GM18867 (cell line): ENCODE results near the gene ZNF521.

Experiments used
- ATAC-seq: cut with Tn5 transposase; IDR thresholded peaks from one replicate; pipeline ENCODE4 v1.9.1; 2021; ENCODE audit warnings: mild to moderate bottlenecking, moderate library complexity; ENCODE audit not compliant: unreplicated experiment

The ZNF521 gene

DNA sequence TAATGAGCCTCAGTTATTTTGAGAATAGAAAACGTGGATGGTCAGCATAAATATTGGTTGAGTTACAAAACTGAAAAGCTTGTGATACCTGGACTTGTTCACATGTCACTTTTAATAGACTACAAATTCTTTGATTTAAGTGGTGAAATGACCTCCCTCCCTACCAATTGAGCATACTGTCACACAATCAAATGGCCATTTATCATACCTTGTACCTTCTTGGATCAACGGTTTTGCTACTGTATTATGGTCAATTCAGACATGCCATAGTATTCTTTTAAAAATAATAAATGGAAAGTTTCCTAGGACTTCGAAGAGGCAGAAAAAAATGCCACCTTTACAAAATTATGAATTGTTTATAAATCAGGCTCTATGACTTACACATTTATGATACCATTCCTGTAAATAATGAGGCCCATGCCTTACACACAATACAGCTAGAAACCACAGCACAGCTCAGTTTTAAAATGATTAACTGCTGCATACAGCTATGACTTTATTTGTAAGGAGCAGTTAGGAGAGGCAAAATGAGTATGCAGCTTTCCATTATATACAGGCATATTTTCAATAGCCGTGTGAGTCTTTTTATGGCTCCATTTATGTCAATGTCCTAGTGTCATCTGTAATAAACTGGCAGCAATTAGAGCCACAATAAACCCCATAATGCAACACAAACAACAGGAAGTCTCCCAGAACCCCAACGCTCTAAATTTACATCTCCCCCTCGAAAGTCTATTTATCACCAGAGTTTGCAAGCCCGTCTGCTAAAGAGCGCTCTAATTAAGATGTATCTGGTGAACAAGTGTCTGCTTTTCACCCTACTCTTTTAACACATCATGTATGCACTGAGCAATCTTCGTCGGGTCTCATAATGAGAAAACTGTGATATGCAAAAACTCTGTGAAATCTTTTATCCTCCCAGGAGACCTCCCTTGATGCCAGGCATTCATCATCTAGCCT lies 176.1 kb downstream of the ZNF521 start:
- ATAC-seq = no peak

DNA sequence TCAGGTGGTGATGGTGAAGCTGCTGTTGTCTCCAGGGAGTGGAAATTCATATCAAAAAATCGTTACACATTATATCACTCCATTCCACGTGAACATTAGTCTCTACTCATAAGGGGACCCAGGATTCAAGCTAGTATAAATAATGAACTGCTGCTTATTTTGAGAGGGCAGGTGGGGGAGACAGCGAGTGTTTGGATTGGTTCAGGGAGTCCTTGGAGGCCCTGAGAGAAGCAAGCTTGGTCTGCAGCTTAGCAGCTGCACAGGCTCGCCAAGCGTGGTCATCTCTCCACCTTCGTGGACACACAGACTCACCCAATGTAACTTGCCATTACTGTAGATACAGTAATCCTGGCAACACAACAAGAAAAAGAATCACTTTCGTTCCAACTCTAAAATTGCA lies 177.6 kb downstream of the ZNF521 start:
- no peak for ATAC-seq

DNA sequence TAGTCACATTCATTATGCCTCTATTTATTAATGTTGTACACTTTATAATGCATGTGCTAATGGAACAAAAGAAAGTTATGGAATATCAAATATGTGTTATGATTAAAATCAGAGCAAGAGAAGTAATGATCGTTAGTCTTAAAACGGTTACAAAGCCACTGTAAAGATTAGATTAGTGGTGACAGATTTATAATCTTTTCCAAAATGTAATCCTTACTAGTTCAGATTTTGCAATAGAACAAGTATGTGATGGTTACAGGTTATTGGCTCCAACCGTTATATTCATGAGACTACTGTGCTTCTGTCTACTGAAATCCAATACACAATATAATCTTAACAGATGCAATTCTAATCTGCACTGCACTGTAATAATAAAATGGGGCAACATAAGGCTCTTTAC lies 180.6 kb downstream of the ZNF521 start:
- ATAC-seq = no peak

DNA sequence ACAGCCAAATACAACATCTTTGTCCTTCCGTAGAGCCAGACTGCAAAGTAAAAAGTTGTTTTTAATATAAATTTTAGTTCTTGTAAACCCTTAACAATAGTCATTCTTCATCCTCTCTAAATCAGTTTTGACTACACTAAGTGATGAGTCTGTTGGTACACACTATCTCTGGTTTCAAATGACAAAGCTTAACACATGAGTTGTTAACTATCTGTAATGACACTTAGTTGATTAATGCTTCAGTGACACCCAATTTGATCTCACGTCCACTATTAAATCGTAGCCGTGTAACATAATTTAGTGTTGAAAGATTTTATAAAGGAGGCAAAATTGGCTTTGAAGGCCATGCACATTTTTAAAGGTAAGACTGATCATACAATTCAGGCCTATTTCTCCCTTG lies 181.6 kb downstream of the ZNF521 start:
- ATAC-seq = no peak

DNA sequence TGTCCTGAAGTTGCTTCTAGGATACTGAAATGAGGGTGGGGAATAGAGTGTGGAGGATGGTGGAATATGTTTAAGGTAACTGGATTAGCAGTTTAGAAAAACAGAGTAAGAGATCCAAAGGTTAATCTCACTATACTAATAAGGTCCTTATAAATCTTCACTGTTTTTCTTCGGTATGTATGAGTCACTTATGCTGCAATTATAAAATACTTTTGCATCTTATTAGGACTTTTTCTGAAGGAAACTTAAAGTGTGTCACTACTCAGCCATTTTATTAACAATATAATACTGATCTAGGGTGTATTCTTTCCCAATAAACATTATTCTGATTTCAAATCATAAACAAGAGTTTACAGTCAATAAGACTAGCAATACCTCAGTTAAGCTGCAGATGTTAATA lies 182.3 kb downstream of the ZNF521 start:
- no peak for ATAC-seq

DNA sequence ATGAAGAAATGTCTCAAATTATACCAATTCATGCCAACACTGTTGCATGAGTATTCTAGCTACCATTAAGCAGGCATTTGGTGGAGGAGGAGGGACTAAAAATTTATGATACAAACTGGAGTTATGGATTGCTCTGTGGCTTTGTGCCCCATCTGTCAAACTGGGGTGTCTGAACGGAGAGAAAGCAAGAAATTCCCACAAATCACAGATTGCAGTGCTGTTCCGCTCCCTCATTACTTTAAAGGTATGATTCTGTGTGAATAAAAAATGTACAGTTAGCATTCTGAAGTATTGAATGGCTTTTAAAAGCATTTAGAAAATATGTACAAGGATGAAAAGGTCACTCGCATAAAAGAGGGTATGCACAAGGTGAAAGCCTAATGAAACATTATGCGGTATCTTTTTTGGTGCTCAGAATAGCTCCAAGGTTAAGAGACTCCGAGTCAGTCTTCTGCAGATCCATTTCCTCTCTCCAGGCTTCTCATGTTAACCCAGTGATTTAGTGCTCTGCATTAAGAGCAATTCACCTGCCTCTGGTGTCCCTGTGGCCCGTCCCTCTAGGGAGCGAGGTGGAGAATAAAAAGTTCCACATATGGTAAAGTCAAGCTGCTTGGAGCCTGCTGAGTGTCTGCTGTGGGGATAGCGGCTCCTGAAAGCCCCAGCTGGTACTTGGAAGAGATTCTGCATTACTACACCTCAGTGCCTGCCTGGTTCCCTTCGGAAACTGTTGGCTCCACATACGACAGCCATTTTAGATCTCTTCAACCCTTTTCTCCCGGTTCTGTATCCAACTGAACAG lies 184.2 kb downstream of the ZNF521 start:
- no peak for ATAC-seq

DNA sequence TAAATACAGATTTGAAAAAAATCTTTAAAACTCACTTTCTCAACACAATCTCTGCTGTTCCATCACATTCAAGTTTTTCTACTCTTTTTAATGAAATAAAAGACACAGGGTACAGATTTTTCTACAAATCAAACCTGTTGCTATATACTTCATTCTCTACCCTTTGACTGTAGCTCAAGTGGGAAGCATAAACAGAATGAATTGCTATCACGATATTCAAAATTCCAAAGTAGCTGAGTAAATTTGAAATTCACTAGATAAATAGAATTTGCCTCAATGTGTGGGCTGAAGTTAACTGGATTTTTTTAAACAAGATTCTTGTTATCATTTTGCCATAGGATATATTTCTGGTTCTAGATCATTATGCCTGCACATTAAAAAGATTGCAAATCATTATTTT lies 185.9 kb downstream of the ZNF521 start:
- no peak for ATAC-seq

DNA sequence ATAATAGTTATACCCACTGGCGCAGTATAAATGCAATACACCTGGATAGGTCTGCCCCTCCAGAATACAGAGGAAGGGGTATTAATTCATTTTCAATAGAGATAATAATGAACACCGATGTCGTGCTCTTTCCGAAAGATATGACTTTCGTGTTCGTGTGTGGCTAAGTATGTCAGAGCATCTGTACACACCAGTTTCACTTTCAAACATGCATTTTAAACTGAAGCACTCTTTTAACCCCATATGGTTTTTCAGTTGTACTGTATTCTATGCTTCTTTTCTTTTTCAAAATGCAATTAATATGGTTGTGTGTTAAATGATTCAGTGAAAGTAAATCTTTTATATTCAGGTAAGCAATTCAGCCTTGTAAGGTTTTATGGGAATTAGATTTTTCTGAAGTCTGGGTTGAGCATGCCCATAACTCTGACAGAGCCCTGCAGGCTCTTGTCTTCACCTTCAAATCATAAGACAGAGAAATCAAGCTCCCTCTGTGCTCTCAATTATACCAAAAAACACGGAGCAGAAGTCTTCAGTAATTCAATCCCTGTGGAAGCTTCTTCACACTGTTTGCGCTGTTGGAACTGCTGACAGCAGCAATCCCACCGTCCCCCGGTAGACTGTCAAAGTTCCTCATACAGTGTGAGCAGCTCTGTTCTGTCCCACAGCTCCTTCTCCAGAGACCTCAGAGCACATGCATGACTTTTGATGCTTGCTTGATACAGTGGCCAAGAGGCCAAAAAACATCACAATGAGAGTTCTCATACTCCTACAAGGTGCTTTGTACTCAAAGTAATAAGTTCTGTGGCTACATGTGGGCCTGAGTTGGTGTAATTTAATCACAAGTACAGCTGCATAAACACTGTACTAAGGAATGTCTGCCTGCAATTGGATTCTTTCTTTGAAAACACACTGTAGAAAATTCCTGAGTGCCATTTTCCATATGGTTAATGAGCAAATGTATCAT lies 186.8 kb downstream of the ZNF521 start:
- peak; percentile 97 for ATAC-seq

DNA sequence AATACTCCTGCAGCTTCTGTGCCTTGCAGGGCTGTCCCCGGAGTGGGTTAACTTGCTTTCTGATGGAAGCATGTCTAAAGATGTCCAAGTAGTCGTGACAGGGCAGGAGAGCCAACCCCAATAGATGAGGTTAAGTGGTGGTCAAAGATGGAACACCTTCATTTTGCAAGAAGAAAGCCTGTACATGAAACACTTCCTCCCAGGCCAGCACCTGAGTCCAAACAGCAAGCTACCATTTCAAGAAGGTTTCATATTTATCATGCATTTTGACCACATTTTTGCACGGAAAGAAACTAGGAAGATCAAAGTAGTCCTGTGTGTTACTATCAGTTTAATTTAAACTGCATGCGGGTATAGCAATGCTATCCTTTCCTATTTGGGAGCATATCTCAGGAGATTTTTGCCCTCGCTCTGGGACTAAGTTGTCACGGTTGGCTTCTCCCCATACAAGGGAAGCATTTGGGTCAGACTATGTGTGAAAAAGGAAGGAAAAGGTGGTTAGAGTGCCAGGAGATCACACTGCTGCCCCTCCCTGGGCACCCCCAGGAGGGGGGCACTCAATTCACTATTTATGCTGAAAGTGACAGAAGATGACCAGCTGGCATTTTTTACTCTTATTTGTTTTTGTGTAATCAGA lies 187.6 kb downstream of the ZNF521 start:
- peak; percentile 40 for ATAC-seq

DNA sequence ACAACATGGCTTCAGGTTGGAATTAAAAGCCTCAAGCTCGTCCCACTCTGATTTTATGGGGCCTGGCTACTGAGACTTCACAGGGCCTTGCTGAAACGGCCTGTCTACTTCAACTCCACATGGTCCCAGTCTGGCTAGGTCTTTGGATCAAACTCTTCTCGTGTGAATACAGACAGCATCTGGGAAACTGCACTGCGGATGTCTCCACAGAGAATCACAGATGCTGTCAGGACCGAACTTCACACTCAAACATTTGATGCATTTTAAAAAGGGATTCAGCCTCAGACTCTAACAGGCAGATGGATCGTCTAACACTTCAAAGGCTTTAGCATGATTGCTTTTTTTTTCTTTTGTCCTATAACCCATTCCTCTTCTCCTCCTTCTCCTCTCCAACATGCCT lies 198.5 kb downstream of the ZNF521 start:
- no peak for ATAC-seq

DNA sequence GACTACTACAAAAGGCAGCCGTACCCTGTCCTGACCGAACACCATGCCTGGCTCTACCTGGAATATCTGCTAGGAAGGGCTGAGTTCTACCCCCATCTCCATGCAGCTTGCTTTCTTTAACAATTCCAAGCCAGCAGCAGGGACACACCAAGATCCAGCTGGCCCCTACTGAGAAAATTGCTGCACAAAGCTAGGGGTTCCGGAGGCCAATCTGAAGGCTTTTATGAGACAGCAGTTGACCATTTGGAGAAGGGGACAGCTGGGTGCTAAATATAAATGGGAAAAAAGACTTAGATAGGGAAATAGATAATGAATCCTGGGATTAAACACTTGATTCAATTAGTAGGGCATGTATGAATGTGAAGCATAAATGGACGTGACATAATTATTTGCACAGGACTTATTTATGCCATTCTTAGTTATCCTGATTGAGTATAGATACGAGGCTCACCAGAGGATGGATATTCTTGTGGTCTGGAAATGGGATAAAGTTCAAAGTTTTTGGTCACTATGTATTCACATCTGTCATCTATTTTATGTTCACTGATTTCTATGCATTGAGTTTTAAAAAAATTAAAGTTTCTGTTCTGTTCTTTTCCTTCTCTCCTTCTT lies 204.0 kb downstream of the ZNF521 start:
- no peak for ATAC-seq

DNA sequence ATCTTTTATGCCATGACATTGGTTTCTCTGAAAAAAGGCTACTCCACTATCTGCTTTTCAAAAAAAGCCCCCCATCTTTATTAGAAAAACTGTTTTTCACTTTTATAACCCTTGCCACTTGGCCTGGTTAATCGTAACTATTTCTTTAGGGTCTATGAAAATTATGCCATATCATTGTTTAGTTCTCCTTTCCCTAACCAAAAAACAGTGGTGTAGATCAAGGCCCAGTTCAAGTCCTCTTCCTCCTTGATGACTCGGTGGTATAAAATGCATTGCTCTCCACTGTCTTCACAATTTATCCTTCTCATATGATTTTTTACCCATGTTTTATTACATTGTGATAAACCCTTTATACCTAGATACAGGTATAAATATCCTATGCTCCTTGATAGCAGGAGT lies 205.5 kb downstream of the ZNF521 start:
- ATAC-seq = no peak

DNA sequence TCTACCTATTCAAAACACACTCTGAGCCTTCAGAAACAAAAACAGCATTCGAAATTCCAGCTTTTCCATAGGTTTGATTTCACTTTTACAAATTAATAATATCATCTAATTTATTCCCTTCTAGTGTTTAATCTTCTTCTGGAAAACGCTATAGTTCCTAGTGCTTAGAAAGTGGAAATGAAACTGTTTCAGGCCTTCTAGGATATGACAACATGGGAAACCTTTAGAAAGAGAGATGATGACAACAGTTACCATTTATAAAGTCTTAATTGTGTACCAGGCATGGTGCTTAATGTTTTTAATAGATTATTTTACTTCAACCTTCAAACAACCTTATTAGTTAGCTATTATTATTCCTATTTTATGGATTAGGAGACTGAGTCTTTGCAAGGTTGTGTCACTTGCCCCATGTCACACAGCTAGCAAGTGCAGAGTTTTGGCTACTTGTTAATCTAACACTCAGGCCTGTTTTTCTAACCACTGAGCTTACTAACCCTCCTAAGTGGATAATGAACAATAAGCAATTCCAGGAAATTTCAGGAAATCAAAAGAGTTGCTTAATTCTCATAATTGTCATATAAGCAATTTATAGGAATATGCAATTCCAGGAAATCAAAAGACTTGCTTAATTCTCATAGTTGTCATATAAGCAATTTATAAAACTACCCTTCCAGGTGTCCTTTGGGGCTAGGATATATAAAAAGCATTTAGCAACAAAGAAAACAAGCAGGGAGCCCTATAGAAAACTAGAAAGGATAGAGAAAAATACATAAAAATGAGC lies 206.0 kb downstream of the ZNF521 start:
- ATAC-seq = no peak

DNA sequence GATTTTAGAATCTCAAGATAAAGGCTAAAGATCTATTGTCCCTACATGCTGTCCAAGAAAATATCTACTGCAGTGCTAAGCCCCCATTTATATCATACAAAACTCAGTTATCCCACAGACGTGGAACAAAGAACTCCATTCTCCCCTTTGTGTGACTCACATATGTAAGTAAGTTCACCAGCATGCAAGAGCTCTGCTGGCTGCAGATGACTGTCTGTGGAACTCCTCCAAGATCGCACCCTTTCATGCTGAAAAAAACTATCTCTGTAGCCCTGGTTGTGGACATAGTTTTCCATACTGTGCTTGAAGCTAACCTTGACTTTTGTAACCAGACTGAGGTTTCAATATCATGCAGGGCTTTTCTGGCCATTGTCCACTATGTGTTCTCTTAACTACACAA lies 207.1 kb downstream of the ZNF521 start:
- ATAC-seq = no peak

DNA sequence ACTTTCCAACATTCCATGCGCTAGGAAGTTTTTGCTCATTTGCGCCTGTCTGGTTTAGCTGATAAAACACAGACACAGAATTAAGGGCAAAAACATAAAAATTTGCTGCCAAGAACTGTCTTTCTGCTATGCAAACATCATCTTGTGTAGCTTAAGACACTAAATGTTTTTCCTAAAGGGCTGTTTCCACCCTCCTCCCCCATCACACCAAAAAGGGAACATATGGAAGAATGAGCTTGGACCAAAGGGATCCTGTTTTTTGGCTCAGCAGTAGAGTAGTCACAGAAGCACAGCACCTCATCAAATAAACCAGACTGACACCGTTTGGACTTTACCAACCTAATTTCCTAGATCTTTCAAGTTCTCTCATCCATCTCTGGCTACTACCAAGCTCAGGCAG lies 210.1 kb downstream of the ZNF521 start:
- ATAC-seq = no peak

DNA sequence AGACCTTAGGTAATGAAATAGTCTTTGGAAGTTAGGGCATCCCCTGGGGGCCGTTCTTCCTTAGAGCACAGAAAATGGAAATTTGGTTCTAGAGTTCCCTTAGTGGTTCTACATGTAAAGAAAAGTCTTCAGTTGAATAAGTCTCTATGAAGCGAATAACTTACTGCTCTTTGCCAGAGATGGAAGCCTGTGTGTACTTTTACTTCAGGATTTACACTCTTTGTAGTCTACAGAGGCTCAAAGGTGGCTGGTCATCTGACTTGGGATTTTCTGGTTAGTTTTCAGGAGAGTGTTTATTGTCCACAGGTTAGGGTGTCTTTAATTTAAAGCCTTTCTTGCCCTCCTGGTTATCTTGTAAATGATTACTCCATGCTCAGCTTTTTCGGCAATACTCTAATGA lies 210.6 kb downstream of the ZNF521 start:
- no peak for ATAC-seq

DNA sequence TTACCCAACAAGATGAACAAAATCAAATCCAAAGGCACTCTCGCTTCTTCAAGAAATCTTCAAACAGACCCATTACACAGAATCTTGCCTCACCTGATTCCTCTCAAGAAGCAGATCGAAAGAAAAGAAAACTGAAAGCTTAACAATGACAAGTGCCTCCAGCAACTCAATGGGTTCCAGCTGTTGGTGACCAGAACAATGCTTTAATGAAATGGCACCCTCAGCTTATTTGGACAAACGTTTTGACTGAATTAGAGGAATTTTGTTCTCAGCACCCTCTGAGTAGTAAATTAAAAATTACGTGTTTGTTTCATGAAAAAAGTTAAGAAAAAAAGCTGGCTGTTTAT lies 211.0 kb downstream of the ZNF521 start:
- ATAC-seq = peak; percentile 79

DNA sequence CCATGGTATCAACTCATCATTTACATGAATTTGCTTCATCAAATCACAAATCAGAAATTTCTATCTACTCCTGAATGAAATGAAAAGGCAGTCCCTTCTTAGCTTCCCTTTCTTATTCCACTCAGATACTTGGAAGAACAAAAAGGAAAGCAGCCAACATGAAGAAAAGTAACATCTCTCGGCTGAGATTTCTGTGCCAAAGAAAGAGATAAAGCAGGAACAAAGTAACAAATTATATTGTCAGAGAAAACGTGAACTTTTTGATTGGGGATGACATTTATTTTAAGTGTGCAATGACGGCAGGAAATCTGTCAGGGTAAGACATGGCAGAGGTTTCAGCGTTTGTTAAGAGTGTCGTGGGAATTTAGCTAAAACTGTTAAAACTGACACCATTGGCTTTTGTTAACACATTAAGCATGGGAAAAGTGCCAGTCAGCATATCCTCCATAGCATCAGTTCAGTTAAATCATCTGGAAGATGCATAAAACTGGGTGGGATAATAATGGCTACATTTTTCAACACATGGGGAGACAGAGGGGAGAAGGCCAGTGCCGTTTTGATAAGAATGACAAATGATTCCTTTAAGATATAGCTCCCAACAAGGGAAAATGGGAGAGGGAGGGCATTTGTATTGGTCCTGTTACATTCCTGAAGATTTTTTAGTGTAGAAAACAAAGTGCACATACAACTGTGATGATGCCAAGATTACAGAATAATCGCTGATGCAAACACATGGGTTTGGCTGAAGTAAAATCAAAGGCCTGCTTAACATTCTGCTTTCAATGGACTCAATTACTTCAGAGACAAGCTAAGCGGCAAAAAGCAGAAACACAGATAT lies 211.6 kb downstream of the ZNF521 start:
- peak; percentile 9 for ATAC-seq

DNA sequence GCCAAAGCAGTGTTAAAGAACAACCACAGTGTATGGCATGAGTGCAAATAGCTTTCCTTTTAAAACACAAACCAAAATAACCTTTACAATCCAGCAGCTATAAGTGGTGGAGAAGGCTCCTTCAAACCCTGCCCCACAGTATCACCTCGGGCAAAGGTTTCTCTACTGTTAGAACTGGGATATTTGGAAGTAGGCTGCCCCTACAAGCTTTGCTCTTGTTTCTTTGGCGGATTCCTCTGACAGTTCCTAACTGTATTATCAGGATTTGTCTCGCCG lies 214.8 kb downstream of the ZNF521 start:
- no peak for ATAC-seq
